HepG2 (cell line): Measurements from ENCODE around the gene ARAP1. TPM values are rescaled to one million over a fixed set of nuclear protein-coding genes. Genes with fewer than 3 reads are reported as not detected.

Experiments
- ASH2L ChIP-seq: fragments of 300-600, 200-600 bp; sonication (generic); IDR thresholded peaks from 2 replicates; pipeline ENCODE4 v1.7.0; 2017; ENCODE audit warnings: low read depth, mild to moderate bottlenecking, moderate library complexity, mixed read lengths, low read length; ENCODE audit not compliant: insufficient read length
- CHD2 ChIP-seq: IDR thresholded peaks from 2 replicates; pipeline ENCODE4 v1.6.1; 2011; ENCODE audit warnings: low read depth, low read length, improper control_type of control experiment
- DMAP1 ChIP-seq: IDR thresholded peaks from 2 replicates; pipeline ENCODE4 v1.6.1; 2016
- FLYWCH1 ChIP-seq: sonication (generic); formaldehyde crosslinking; IDR thresholded peaks from 2 replicates; pipeline ENCODE4 v1.8.1; 2023; ENCODE audit warnings: mild to moderate bottlenecking, missing genetic modification reagents
- HMG20A ChIP-seq: IDR thresholded peaks from 2 replicates; pipeline ENCODE4 v1.6.1; 2016; ENCODE audit warnings: borderline replicate concordance
- MBD4 ChIP-seq: IDR thresholded peaks from 2 replicates; pipeline ENCODE4 v1.6.1; 2012; ENCODE audit warnings: low read length, inconsistent platforms, borderline replicate concordance
- PAF1 ChIP-seq: IDR thresholded peaks from 2 replicates; pipeline ENCODE4 v1.6.1; 2016; ENCODE audit warnings: missing genetic modification reagents, missing compliant biosample characterization
- PRPF4 ChIP-seq: fragments of 200-400 bp; formaldehyde crosslinking; IDR thresholded peaks from 2 replicates; pipeline ENCODE4 v1.6.1; 2016; ENCODE audit warnings: low read length, low read depth; ENCODE audit not compliant: poor library complexity, severe bottlenecking
- RARG ChIP-seq: sonication (generic); formaldehyde crosslinking; IDR thresholded peaks from 2 replicates; pipeline ENCODE4 v1.4.0; 2020; ENCODE audit warnings: low read depth, mild to moderate bottlenecking, missing genetic modification reagents
- TCF7 ChIP-seq: sonication (generic); IDR thresholded peaks from 2 replicates; pipeline ENCODE4 v1.6.1; 2016; ENCODE audit warnings: antibody characterized with exemption, low read depth
- TOE1 ChIP-seq: sonication (generic); formaldehyde crosslinking; IDR thresholded peaks from 2 replicates; pipeline ENCODE4 v1.4.0; 2020; ENCODE audit warnings: mild to moderate bottlenecking, missing genetic modification reagents
- ZNF337 ChIP-seq: sonication (generic); formaldehyde crosslinking; IDR thresholded peaks from 2 replicates; pipeline ENCODE4 v1.5.1; 2020; ENCODE audit warnings: missing genetic modification reagents, low read depth, mild to moderate bottlenecking, borderline replicate concordance
- ZNF441 ChIP-seq: sonication (generic); formaldehyde crosslinking; IDR thresholded peaks from 2 replicates; pipeline ENCODE4 v1.7.0; 2021; ENCODE audit warnings: missing genetic modification reagents, borderline replicate concordance
- ZNF552 ChIP-seq: sonication (generic); formaldehyde crosslinking; IDR thresholded peaks from 2 replicates; pipeline ENCODE4 v1.9.0; 2022; ENCODE audit warnings: missing genetic modification reagents, mild to moderate bottlenecking, borderline replicate concordance
- polyA plus RNA-seq, 8 experiments: library from polyadenylated mRNA; depleted of rRNA in 3 of 8; stranded (reverse) in 7 of 8; unstranded in 1 of 8; fragments of >200 nt; fragmentation: Illumina TruSeq in 4 of 8; extraction: Trizol in 4 of 8; gene quantifications; 2 replicates each; pipeline versions ENCODE4 v1.2.1 to v1.2.3, GENCODE V29; 2011 to 2016; ENCODE audit warnings: low read depth in 4 of 8, missing spikeins in 1 of 8, mixed read lengths in 1 of 8; ENCODE audit not compliant: insufficient read depth in 1 of 8
- total RNA-seq, 5 experiments: library from RNA; depleted of rRNA; stranded (reverse); fragments of >200 nt; fragmentation: Illumina TruSeq; extraction: Trizol; gene quantifications; 2 replicates each; pipeline ENCODE4 v1.2.3, GENCODE V29; 2016; ENCODE audit warnings: low read depth in 1 of 5
- TF ChIP-seq, protein P1 (sequence below): sonication (generic); formaldehyde crosslinking; IDR thresholded peaks from 2 replicates; pipeline ENCODE4 v1.8.1; 2023; ENCODE audit warnings: mild to moderate bottlenecking, moderate library complexity, missing genetic modification reagents
- TF ChIP-seq, protein P2 (sequence below): IDR thresholded peaks from 2 replicates; pipeline ENCODE4 v1.6.1; 2016; ENCODE audit warnings: missing compliant biosample characterization, missing genetic modification reagents, borderline replicate concordance
- TF ChIP-seq, protein P3 (sequence below), 2 experiments: IDR thresholded peaks; 2 replicates each; pipeline ENCODE4 v1.6.1; 2011 to 2012; ENCODE audit warnings: low read length in 2 of 2, borderline replicate concordance in 1 of 2, low read depth in 1 of 2, mild to moderate bottlenecking in 1 of 2, moderate library complexity in 1 of 2
- TF ChIP-seq, protein P4 (sequence below): sonication (generic); formaldehyde crosslinking; IDR thresholded peaks from 2 replicates; pipeline ENCODE4 v1.5.1; 2020; ENCODE audit warnings: missing genetic modification reagents, mild to moderate bottlenecking, borderline replicate concordance
- TF ChIP-seq, protein P5 (sequence below): sonication (generic); formaldehyde crosslinking; IDR thresholded peaks from 2 replicates; pipeline ENCODE4 v1.8.0; 2022; ENCODE audit warnings: mild to moderate bottlenecking, missing genetic modification reagents, moderate library complexity
- TF ChIP-seq, protein P6 (sequence below): fragments of 450-650 bp; IDR thresholded peaks from 2 replicates; pipeline ENCODE4 v1.6.1; 2016

Gene ARAP1
- total and polyA plus RNA-seq, 2 of the 13 experiments (the other 11 are each of a cell fraction or from before 2014, with no cell fraction given): 43.2 to 55.5 TPM

DNA sequence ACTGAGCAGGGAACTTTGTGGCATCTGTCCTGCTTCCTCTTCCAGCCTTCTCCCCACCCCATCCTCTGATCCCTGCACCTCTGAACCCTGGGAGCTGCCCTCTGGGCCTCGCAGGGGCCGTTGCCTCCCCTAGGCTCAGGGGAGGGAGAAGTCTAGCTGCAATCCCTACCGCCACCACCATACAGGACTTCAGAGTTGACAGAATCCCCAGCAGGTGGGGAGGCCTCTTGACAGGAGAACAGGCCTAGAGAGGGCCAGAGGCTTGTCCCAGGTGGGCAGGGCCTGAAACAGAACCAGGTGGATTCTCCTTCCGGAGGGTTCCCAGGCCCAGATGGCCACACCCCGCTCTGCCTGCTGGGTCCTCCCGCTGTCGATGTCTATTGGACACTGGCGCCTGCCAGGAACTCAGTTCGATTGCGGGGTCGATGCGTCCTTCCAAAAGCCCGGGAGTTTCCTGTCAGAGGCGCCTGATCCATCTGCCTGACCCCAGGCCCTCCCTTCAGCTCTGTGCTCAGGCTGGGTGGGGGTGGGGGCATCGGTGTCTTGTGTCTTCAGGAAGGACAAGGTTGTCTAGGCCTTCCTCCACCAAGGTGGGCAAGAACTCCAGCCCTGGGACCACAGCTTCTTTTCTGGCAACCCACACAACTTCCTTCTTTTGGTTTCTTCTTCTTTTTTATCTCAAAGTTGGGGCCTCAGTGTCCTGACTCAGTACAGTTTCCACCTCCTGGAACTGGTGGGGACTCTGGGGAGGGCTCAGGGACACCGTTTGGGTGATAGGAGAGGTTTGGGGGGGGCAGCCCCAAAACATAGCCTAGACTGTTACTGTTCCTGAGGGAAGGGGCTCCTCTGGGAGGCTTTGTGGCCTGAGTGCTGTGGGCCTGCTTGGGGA is 35.3 kb upstream of the ARAP1 start (continued):
- TF ChIP-seq, protein P1, sequence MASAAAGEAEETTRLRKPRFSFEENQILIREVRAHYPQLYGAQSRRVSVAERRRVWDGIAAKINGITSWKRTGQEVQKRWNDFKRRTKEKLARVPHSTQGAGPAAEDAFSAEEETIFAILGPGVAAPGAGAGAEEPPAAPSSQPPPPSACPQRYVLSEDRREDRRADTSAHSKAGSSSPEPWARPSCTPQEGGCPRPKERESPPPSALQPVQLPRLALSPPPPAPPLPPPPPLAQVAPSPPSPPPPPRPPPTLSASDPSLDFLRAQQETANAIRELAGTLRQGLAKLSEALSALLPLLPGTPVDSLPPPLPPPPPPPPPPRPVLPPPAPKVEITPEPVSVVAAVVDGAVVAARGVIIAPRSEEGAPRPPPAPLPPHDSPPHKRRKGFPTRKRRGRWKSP (CRISPR knock-in tag): no peak
- TF ChIP-seq ZNF441 (CRISPR knock-in tag) (no peak; the same call in 1 of the 2 replicates), CHD2 (no peak), FLYWCH1 (no peak), HMG20A (no peak), MBD4 (no peak), ZNF552 (CRISPR knock-in tag) (no peak), RARG (CRISPR knock-in tag) (no peak), PAF1 (CRISPR knock-in tag) (no peak), TOE1 (CRISPR knock-in tag) (no peak), ZNF337 (CRISPR knock-in tag) (no peak), TCF7 (0 out of 2 replicates have a peak, but pooled peaks have one; percentile 12), PRPF4 (no peak), ASH2L (peak; percentile 36), DMAP1 (CRISPR knock-in tag) (no peak; the same call in 1 of the 2 replicates)
- TF ChIP-seq, protein P2, sequence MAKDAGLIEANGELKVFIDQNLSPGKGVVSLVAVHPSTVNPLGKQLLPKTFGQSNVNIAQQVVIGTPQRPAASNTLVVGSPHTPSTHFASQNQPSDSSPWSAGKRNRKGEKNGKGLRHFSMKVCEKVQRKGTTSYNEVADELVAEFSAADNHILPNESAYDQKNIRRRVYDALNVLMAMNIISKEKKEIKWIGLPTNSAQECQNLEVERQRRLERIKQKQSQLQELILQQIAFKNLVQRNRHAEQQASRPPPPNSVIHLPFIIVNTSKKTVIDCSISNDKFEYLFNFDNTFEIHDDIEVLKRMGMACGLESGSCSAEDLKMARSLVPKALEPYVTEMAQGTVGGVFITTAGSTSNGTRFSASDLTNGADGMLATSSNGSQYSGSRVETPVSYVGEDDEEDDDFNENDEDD (CRISPR knock-in tag): peak; percentile 62; the same call in 1 of the 2 replicates
- TF ChIP-seq, protein P3, sequence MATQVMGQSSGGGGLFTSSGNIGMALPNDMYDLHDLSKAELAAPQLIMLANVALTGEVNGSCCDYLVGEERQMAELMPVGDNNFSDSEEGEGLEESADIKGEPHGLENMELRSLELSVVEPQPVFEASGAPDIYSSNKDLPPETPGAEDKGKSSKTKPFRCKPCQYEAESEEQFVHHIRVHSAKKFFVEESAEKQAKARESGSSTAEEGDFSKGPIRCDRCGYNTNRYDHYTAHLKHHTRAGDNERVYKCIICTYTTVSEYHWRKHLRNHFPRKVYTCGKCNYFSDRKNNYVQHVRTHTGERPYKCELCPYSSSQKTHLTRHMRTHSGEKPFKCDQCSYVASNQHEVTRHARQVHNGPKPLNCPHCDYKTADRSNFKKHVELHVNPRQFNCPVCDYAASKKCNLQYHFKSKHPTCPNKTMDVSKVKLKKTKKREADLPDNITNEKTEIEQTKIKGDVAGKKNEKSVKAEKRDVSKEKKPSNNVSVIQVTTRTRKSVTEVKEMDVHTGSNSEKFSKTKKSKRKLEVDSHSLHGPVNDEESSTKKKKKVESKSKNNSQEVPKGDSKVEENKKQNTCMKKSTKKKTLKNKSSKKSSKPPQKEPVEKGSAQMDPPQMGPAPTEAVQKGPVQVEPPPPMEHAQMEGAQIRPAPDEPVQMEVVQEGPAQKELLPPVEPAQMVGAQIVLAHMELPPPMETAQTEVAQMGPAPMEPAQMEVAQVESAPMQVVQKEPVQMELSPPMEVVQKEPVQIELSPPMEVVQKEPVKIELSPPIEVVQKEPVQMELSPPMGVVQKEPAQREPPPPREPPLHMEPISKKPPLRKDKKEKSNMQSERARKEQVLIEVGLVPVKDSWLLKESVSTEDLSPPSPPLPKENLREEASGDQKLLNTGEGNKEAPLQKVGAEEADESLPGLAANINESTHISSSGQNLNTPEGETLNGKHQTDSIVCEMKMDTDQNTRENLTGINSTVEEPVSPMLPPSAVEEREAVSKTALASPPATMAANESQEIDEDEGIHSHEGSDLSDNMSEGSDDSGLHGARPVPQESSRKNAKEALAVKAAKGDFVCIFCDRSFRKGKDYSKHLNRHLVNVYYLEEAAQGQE (IDR thresholded peaks at IDR 0.05; ENCODE audit: borderline replicate concordance in 1 of 2, low read depth in 1 of 2, low read length in 2 of 2): no peak
- TF ChIP-seq, protein P4, sequence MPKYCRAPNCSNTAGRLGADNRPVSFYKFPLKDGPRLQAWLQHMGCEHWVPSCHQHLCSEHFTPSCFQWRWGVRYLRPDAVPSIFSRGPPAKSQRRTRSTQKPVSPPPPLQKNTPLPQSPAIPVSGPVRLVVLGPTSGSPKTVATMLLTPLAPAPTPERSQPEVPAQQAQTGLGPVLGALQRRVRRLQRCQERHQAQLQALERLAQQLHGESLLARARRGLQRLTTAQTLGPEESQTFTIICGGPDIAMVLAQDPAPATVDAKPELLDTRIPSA: no peak
- TF ChIP-seq, protein P5, sequence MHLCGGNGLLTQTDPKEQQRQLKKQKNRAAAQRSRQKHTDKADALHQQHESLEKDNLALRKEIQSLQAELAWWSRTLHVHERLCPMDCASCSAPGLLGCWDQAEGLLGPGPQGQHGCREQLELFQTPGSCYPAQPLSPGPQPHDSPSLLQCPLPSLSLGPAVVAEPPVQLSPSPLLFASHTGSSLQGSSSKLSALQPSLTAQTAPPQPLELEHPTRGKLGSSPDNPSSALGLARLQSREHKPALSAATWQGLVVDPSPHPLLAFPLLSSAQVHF: no peak
- TF ChIP-seq, protein P6, sequence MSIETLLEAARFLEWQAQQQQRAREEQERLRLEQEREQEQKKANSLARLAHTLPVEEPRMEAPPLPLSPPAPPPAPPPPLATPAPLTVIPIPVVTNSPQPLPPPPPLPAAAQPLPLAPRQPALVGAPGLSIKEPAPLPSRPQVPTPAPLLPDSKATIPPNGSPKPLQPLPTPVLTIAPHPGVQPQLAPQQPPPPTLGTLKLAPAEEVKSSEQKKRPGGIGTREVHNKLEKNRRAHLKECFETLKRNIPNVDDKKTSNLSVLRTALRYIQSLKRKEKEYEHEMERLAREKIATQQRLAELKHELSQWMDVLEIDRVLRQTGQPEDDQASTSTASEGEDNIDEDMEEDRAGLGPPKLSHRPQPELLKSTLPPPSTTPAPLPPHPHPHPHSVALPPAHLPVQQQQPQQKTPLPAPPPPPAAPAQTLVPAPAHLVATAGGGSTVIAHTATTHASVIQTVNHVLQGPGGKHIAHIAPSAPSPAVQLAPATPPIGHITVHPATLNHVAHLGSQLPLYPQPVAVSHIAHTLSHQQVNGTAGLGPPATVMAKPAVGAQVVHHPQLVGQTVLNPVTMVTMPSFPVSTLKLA: peak; percentile 20; the same call in 1 of the 2 replicates
